Heart left ventricle (tissue), 16 donors: ENCODE data around the gene NME7. TPM values are rescaled to one million over a fixed set of nuclear protein-coding genes. Genes with fewer than 3 reads are reported as not detected.

Source experiments
- ATAC-seq, 4 donors: fragments of 200-7000 bp; cut with Tn5 transposase; one replicate each; pipeline ENCODE4 v1.9.1; 2020 to 2022; ENCODE audit warnings: moderate library complexity in 4 of 4, mild to moderate bottlenecking in 3 of 4, moderate number of reproducible peaks in 1 of 4
- DNase-seq, 5 donors: peaks; one replicate each; pipeline ENCODE4 v3.0.0-alpha.2; 2020
- H3K27ac ChIP-seq, 12 donors: fragments of 200-600 bp; sonication (generic) in 4 of 12; one replicate each; pipeline versions ENCODE4 v1.5.0 to v1.8.0; 2016 to 2022; ENCODE audit warnings: mild to moderate bottlenecking in 2 of 12
- H3K27me3 ChIP-seq, 9 donors: fragments of 200-600 bp; sonication (generic) in 2 of 9; one replicate each; pipeline versions ENCODE4 v1.5.1 to v1.8.0; 2016 to 2022; ENCODE audit warnings: mild to moderate bottlenecking in 3 of 9
- H3K36me3 ChIP-seq, 9 donors: fragments of 200-600 bp; sonication (generic) in 2 of 9; one replicate each; pipeline versions ENCODE4 v1.5.0 to v1.8.0; 2018 to 2022; ENCODE audit warnings: mild to moderate bottlenecking in 2 of 9
- H3K4me1 ChIP-seq, 12 donors: fragments of 200-600 bp; sonication (generic) in 4 of 12; one replicate each; pipeline versions ENCODE4 v1.5.0 to v1.8.0; 2016 to 2022; ENCODE audit warnings: mild to moderate bottlenecking in 3 of 12
- H3K4me3 ChIP-seq, 12 donors: fragments of 200-600 bp; sonication (generic) in 4 of 12; one replicate each; pipeline versions ENCODE4 v1.5.0 to v1.8.0; 2017 to 2022; ENCODE audit warnings: mild to moderate bottlenecking in 9 of 12, moderate library complexity in 4 of 12
- H3K9me3 ChIP-seq, 12 donors: fragments of 200-600 bp; sonication (generic) in 4 of 12; one replicate each; pipeline versions ENCODE4 v1.5.0 to v1.8.0; 2016 to 2022; ENCODE audit warnings: mild to moderate bottlenecking in 1 of 12
- CTCF ChIP-seq, 12 donors: fragments of 200-600 bp; sonication (generic) in 4 of 12; IDR thresholded peaks; one replicate each; pipeline versions ENCODE4 v1.5.0 to v1.8.0; 2018 to 2022; ENCODE audit warnings: antibody characterized with exemption in 12 of 12, mild to moderate bottlenecking in 5 of 12
- POLR2A ChIP-seq, 2 donors: fragments of 450-650 bp; IDR thresholded peaks; one replicate each; pipeline ENCODE4 v1.6.1; 2017; ENCODE audit warnings: antibody characterized with exemption in 2 of 2, mild to moderate bottlenecking in 2 of 2, moderate library complexity in 2 of 2
- WGBS, 4 donors: extraction: QIAGEN DNeasy Blood & Tissue Kit in 2 of 4; methylation state at CpG; one replicate each; pipeline versions ENCODE4 v1.1.5 to v1.1.7; 2013 to 2018; 5-methylcytosine and 5-hydroxymethylcytosine counted together
- intact Hi-C, 10 donors: fragments of 100-400 bp; cut with DNase I; formaldehyde crosslinking; loops; one replicate each; pipeline versions ENCODE4 v1.11.1 to v1.14.2; 2022
- polyA plus RNA-seq, 2 donors: library from polyadenylated mRNA; stranded (reverse); fragments of 200-250 nt; gene quantifications; one replicate each; pipeline ENCODE4 v1.2.3, GENCODE V29; 2013
- total RNA-seq, 9 donors: library from RNA; depleted of rRNA in 2 of 9; stranded (reverse); fragments of >200 nt in 2 of 9; fragmentation: NEBNext Ultra II Directional in 3 of 9; extraction: Animal tissue kit (Norgen Biotek cat#: 25700) in 3 of 9; gene quantifications; one replicate each; pipeline versions ENCODE4 v1.1.0 to v1.2.4, GENCODE V29; 2016 to 2023
- donor health status: ischemic (EF 13 %, LVEDD 7.1; RV severe dilation, severe dysfunction).
- donor health status: healthy with polysubstance abuse.
- donor health status: DM: no; HTN: yes; CAD: no.
- donor health status: DM: no; HTN: no; CAD: no.
- donor health status: ischemic (EF 25% LVEDD 6.9; RV normal size, moderate dysfunction).
- donor health status: ischemic (EF 25% LVEDD 5.7; RV mildly dilated, moderate dysfunction).
- donor health status: healthy.
- donor health status: DM: yes; HTN: yes; CAD: no.
- donor health status: ischemic (EF 35%, LVEDD 5.7; RV mildly dilated, moderate dysfunction).
- donor health status: nonischemic (EF 11% LVEDD 7.7; RV severe dilation, severe dysfunction).
- donor health status: DM: yes; HTN: yes; CAD: no.
- donor health status: PGD.
- donor health status: ischemic (EF 29% LVEDD 5.4; RV normal size, mild dysfunction).
- donor health status: nonischemic (EF 23%, LVEDD 6.1; RV moderate dilation, normal function).

Gene NME7
- total and polyA plus RNA-seq, 11 donors = 3.1 to 25.2 (median 8.4) TPM

- Histone ChIP-seq H3K4me3 (no peak overlapping the region), H3K36me3 (peaks cover 0 to 4% (median 0%) of the 10 kb centered on the region in 9 donors), H3K4me1 (peaks cover 0 to 8% (median 0%) of the 10 kb centered on the region in 12 donors), H3K27me3 (no peaks in the 10 kb centered on the region), H3K9me3 (no peaks in the 10 kb centered on the region), H3K27ac (no peak overlapping the region)
- TF ChIP-seq POLR2A (IDR thresholded peaks at IDR 0.05) (no peak), CTCF (IDR thresholded peaks at IDR 0.05) (no peak)
- DNase-seq (no peak), ATAC-seq (no peak)
- intact Hi-C loops = no loop called here
- 90 to 96% (median 93%) methylated on average over 5 of the region's 5 CpGs for WGBS, 4 donors
Measured at GRCh38 chr1:169312084-169312954, 55.3 kb downstream of the NME7 start.

DNA sequence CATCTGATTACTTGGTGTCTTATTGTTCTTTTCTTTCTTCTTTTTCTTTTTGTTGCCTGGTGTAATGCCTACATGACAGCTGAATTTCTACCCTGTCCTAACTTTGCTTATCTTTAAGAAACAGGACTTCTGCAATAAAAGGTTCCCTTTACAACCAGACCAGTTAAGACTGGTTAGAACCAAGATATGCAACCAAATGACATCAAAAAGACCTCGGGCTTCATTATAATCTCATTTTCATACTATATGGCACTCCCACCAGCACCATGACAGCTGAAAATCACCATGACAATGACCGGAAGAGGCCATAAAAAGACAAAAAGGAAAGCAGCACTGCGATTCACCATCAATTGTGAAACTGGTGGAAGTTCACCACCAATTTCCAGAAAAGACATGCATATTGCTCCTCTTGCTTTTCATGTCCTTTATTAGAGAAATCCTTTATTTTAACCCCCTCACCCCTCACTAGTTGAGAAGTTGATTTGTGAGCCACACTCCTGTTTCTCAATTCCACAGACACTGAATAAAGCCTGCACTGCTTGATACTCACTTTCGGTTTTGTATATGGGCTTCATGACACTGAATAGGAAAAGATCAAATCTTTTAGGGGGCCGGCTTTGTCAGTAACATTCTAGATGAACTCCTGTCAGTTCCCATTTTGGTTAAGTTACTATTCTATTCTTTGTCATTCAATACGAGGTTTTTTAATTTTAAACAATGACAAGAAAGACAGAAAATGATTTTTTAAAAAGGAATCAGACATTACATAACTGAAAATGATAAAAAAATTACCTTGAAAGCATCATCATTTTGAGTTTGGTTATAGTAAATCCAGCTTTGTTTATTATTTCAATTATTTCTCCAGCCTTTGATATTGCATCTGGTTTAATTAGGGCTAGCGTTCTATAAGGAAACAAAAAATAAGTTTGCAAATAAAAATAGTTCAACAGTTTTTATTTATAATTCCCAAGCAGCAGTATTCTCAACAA, 58.1 kb downstream of the NME7 start:
- H3K36me3 ChIP-seq = peaks cover 0 to 16% (median 0%) of the 10 kb centered on the region in 9 donors
- intact Hi-C loops = no loop called here
- DNase-seq = no peak

DNA sequence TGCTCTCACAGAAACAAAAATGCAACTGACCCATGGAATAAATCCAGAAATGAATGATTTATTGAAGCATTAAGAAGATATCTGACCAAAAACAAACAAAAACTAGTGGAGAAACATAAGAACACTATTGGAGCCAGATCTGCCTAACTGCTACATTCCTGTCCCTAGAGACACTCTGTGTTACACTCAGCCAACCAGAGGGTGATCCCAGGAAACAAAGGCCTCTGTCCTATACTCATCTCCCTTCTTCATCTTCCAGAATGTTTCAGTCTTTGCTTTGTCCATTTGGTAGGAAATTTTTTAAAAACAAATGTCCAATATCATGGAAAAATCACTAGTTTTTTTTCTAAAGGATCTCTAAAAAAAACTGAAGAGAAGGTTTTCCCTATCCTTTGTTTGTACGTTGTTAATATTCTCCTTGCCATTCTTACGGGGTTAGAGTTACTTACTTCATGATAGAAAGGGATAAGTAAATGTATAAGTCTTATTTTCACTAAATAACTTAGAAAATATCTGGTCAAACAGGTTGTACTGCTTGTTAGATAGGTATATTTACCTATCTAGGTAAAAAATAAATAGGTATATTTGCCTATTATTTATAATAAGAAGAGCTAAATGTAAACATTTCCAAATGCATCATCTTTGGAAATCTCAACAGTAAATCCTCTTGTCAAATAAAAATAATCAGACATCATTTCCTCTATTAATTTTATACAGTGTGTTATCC, 59.1 kb downstream of the NME7 start:
- ATAC-seq = no peak
- no peak for TF ChIP-seq POLR2A (IDR thresholded peaks at IDR 0.05)
- TF ChIP-seq CTCF (IDR thresholded peaks at IDR 0.05) = no peak
- WGBS, 4 donors = 90 to 95% (median 94%) methylated on average over 2 of the region's 2 CpGs
- Histone ChIP-seq H3K4me1 (peaks cover 0 to 8% (median 0%) of the 10 kb centered on the region in 12 donors), H3K27ac (no peak overlapping the region), H3K4me3 (no peak overlapping the region), H3K27me3 (no peaks in the 10 kb centered on the region), H3K9me3 (no peaks in the 10 kb centered on the region), H3K36me3 (peaks cover 0 to 16% (median 0%) of the 10 kb centered on the region in 9 donors)
- DNase-seq = no peak
- intact Hi-C loops = no loop called here

More for the DNA sequence above, 58.1 kb downstream of the NME7 start:
- TF ChIP-seq POLR2A (IDR thresholded peaks at IDR 0.05) (no peak), CTCF (IDR thresholded peaks at IDR 0.05) (no peak)
- peak overlapping the region in 1 of 12 donors; percentile 42 for H3K4me3 ChIP-seq
- WGBS, 4 donors = 83 to 88% (median 86%) methylated on average over 7 of the region's 7 CpGs
- H3K9me3 ChIP-seq = no peaks in the 10 kb centered on the region
- H3K27me3 ChIP-seq = no peaks in the 10 kb centered on the region
- peak overlapping the region in 1 of 12 donors; percentile 34 for H3K27ac ChIP-seq
- H3K4me1 ChIP-seq = peaks cover 0 to 8% (median 0%) of the 10 kb centered on the region in 12 donors
- ATAC-seq = no peak
